Prostate gland (tissue), 2 donors: ENCODE data around the gene DOK1.

ENCODE experiments used
- CTCF ChIP-seq, 4 experiments: fragments of 200-600 bp in 2 of 4; fragments of 450-650 bp in 2 of 4; sonication (generic) in 2 of 4; IDR thresholded peaks; 1 replicate in 3 of 4; 2 replicates in 1 of 4; pipeline ENCODE4 v1.5.1; 2016 to 2019; ENCODE audit warnings: antibody characterized with exemption in 4 of 4, mild to moderate bottlenecking in 2 of 4, moderate library complexity in 2 of 4
- POLR2A ChIP-seq: fragments of 450-650 bp; IDR thresholded peaks from one replicate; pipeline ENCODE4 v1.6.1; 2016; ENCODE audit warnings: antibody characterized with exemption, mild to moderate bottlenecking
- POLR2AphosphoS5 ChIP-seq: sonication (generic); formaldehyde crosslinking; IDR thresholded peaks from one replicate; pipeline ENCODE4 v1.6.1; 2017; ENCODE audit warnings: antibody characterized with exemption

GRCh38 chr2:74531666-74532065, 22.9 kb upstream of the DOK1 start:
- TF ChIP-seq CTCF (IDR thresholded peaks at IDR 0.05) (no peak), POLR2A (no peak), POLR2AphosphoS5 (no peak)
